ENCODE results near the gene IGLL1. TPM values are rescaled to one million over a fixed set of nuclear protein-coding genes. Genes with fewer than 3 reads are reported as not detected.

The IGLL1 gene
- not detected in 5 replicates for total RNA-seq (2022; extraction: Qiagen RNA extraction)

GRCh38 chr22:23579870-23580575, at the start of gene IGLL1:
TSS of gene IGLL1 (minus strand) at chr22:23580290. CDS start at chr22:23580190, 100 bp downstream.

Other genes with a start within 250 kb of the IGLL1 start
- gene DRICH1, start 52.0 kb upstream of the IGLL1 start, total RNA-seq (2022; extraction: Qiagen RNA extraction), result 0.11 to 0.37 TPM (median 0.26 TPM) in 3 of 5 replicates, not detected in the others
- gene RGL4, start 110.7 kb upstream of the IGLL1 start, total RNA-seq (2022; extraction: Qiagen RNA extraction), result not detected in 5 replicates
- 0.91 to 1.4 TPM (median 1.0 TPM) in 5 replicates for gene ZNF70, start 170.8 kb upstream of the IGLL1 start, total RNA-seq (2022; extraction: Qiagen RNA extraction)
- gene VPREB3, start 174.1 kb upstream of the IGLL1 start, total RNA-seq (2022; extraction: Qiagen RNA extraction), result 0.74 to 1.0 TPM (median 0.77 TPM) in 5 replicates
- gene C22orf15, start 182.7 kb upstream of the IGLL1 start, total RNA-seq (2022; extraction: Qiagen RNA extraction), result not detected in 5 replicates
- 78.0 to 199 TPM (median 189 TPM) in 5 replicates for gene CHCHD10, start 187.7 kb upstream of the IGLL1 start, total RNA-seq (2022; extraction: Qiagen RNA extraction)
- 0.13 to 0.29 TPM (median 0.18 TPM) in 5 replicates for gene MMP11, start 192.6 kb upstream of the IGLL1 start, total RNA-seq (2022; extraction: Qiagen RNA extraction)
- 50.3 to 55.9 TPM (median 53.2 TPM) in 5 replicates for gene SMARCB1, start 206.7 kb upstream of the IGLL1 start, total RNA-seq (2022; extraction: Qiagen RNA extraction)